HT1080 (cell line): ENCODE data around the gene FGD3. TPM values are rescaled to one million over a fixed set of nuclear protein-coding genes. Genes with fewer than 3 reads are reported as not detected.
"Not testable (repeated sequence)": the region's sequence is repeated elsewhere in the genome, so short reads cannot be mapped to it uniquely, and the experiment has no call there.

Experiments used
- DNase-seq: peaks from one replicate; pipeline ENCODE4 v3.0.0-alpha.2; 2015; ENCODE audit warnings: low read depth
- total RNA-seq: library from RNA; depleted of rRNA; stranded (reverse); fragments of >200 nt; shearing (Covaris generic); gene quantifications from 2 replicates; pipeline ENCODE4 v1.2.3, GENCODE V29; 2014

The FGD3 gene
- total RNA-seq, 1 experiment from 2014 or later, result 0.06 TPM

DNA sequence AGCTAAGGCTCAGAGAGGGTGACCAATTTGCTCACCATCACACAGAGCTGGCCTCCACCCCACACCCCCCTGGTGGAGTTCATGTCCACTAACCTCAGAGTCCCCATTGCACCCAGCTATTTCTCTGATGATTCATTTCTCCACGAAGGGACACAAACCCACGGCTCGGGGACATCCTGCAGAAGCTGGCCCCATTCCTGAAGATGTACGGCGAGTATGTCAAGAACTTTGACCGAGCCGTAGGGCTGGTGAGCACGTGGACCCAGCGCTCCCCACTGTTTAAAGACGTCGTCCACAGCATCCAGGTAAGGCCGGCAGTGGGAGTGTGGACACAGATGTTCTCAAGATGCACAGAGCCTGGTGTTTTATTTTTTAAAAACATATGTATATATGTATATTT lies 58.6 kb downstream of the FGD3 start:
- no peak for DNase-seq

GRCh38 chr9:93007529-93008058 lies 60.3 kb downstream of the FGD3 start:
- DNase-seq, result no peak

DNA sequence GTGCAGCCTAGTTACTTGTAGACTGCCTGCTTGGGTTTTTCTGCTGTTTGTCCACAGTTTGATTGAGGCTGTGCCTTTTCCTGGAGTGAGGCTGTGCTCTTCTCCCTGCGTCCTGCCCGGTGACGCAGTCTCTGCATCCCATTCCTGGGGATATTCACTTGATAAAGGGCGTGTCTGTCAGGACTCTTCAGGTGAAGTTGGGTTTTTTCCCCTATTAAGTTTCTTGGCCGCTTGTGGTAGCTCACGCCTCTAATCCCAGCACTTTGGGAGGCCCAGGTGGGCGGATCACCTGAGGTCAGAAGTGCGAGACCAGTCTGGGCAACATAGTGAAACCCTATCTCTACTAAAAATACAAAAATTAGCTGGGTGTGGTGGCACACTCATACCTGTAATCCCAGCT lies 61.1 kb downstream of the FGD3 start:
- DNase-seq, result no peak

GRCh38 chr9:93009337-93010015 lies 62.2 kb downstream of the FGD3 start:
- DNase-seq, result no peak

GRCh38 chr9:93010056-93010455 lies 62.7 kb downstream of the FGD3 start:
- no peak for DNase-seq

- DNase-seq, result no peak
These were observed 63.4 kb downstream of the FGD3 start for GRCh38 chr9:93010704-93011103.

GRCh38 chr9:93011114-93011513 lies 63.8 kb downstream of the FGD3 start:
- no peak for DNase-seq

DNA sequence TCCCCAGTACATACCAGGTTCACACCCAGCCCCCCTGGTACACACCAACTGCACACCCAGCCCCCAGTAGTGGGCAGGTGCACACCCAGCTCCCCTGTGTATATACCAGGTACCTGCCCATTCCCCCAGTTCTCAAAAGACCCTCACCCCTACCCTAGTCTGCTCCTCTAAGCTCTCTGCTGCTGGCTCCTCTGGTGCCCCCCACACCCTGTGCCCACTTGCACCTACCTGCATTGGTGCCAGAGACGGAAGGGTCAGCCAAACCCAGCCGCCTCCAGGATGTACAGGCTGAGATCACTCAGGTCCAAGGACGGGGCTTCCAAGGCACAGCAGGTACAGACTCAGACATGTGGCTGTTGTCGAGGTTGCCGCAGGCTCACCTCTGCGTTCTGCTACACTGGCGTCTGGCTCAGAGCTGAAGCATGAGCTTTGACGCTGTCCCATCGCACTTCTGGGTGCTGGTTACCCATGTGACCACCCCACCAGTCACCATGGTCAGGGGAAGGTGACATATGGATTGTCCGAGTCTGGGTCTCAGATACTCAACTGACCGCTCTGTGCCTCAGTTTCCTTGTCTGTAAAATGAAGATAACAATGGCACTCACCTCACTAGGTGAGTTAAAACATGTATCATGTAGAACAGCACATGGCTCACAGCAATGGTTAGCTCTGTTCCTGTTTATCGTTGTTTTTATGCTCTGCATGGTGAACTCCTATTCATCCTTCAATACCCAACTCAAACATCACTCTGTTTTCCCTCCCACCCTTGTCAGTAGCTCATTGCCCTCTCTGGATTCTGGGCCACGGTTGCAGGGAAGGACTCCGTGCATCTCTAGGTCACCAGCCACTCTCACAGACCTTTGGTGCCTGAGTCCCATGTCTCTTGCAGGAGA lies 65.9 kb downstream of the FGD3 start:
- no peak for DNase-seq

DNA sequence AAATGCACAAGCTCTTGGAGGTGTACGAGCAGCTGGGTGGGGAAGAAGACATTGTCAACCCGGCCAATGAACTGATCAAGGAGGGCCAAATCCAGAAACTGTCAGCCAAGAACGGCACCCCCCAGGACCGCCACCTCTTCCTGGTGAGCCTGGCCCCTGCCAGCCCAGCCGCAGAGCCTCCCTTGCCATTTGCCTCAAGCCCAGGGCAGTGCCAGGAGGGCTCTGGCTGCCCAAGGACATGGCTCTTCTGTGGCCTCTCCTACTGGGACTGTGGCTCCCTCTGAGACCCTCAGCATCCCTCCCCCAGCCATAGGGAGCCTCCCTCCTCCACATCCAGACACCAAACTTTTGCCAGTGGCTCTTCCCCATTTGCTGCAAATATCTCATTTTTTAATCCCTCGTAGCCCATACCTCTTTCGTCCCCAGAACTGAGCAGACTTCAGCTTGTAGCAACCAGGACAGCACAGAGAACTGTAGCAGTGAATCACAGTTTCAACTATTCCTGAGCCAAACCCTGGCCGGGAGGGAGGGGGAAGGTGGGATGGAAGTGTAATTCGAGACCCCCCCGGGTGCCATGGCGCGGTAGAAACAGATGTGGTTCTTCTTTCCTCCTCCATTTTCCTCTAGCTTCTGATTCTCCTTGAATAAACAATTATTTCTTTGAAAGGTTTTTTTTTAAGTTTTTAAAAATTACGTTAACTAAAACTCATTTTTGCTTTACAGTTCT lies 66.7 kb downstream of the FGD3 start:
- peak; percentile 10 for DNase-seq

- not testable (repeated sequence) for DNase-seq
These were observed 67.9 kb downstream of the FGD3 start for GRCh38 chr9:93015190-93015589.

DNA sequence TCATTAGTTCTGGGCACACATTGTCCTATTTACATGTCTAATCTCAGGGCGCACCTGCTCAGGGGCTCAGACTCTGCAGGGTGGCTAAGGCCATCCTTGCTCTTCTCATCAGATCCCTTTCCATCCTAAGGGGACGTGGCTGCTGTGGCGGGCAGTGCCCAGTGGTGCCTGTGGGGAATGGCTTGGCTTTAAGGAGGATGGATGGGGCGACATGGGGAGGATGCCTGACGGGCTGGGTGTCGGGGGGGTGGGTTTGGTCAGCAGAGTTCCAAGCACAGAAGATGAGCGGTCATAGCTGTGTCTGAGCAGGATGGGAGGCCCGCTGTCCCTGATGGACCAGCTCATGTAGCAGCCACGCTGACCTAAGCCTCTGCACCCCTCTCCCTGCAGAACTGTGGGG lies 70.3 kb downstream of the FGD3 start:
- no peak for DNase-seq

GRCh38 chr9:93020151-93020550 lies 72.8 kb downstream of the FGD3 start:
- no peak for DNase-seq

- DNase-seq, result peak; percentile 6
These were observed 73.7 kb downstream of the FGD3 start for GRCh38 chr9:93020771-93021670.

DNA sequence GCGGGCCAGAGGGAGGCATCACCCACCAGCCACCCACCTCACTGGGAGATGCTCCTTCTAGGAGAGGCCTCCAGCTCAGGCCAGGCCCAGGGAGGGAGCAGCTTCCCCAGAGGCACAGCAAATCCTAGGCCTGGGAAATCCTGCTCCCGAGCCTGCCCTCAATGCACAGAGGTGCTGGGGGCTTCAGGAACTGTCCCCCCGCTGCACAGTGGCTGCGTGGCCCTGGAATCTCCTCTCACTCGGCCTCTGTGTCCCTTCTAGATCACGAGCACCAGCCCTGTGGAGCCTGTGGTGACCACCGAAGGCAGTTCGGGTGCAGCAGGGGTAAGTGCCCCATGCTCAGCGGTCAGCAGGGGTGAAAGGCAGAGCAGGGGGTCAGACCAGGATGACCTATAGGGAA lies 74.7 kb downstream of the FGD3 start:
- no peak for DNase-seq

- no peak for DNase-seq
These were observed 75.6 kb downstream of the FGD3 start for GRCh38 chr9:93022721-93023520.

- DNase-seq, result no peak
These were observed 76.1 kb downstream of the FGD3 start for GRCh38 chr9:93023521-93023815.

DNA sequence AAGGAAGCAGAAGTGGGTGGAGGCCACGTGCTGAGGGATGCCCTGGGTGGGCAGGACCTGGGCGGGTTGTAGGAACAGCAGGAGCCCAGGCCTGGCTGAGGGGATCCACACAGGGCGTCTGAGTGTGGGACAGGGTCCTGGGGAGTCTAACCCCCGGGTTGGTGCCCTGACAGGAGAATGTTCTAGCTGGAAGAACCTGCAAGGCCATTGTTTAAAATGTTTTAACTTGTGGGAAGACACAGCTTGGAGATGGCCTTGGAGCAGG lies 77.3 kb downstream of the FGD3 start:
- no peak for DNase-seq

GRCh38 chr9:93024986-93025630 lies 77.8 kb downstream of the FGD3 start:
- no peak for DNase-seq

GRCh38 chr9:93025736-93026135 lies 78.4 kb downstream of the FGD3 start:
- DNase-seq, result no peak

DNA sequence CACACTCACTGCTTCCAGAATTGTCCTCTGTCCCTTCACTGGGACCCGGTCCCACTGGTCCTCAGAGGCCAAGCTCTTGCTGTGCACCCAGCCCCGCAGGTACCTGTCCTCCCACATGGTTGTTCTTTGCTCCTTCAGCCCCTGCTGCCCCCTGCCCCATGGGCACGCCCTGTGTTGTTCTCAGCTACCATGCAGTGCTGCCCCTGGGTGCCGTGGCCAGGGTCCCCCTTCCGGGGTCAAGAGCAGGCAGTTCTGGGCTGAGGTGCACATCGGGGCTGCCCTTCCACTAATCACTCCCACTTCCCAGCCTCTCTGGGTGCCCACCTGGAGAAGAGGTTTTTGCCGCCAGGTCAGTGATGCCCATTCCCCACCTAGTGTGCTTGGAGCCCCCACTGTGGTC lies 79.3 kb downstream of the FGD3 start:
- DNase-seq, result no peak
